GM10266 (cell line): ENCODE measurements around the gene TYK2.
"Not testable (repeated sequence)": the region's sequence is repeated elsewhere in the genome, so short reads cannot be mapped to it uniquely, and the experiment has no call there.

Source experiments
- DNase-seq: peaks from one replicate; pipeline ENCODE4 v3.0.0; 2012; ENCODE audit errors: extremely low spot score
- CTCF ChIP-seq: IDR thresholded peaks from 2 replicates; pipeline ENCODE4 v1.5.1; 2012; ENCODE audit warnings: mild to moderate bottlenecking, low read depth; ENCODE audit not compliant: control insufficient read depth, insufficient read depth; ENCODE audit errors: missing control alignments

TYK2 gene

GRCh38 chr19:10372690-10373089 lies 7.7 kb downstream of the TYK2 start:
- no peak for DNase-seq
- TF ChIP-seq CTCF, result no peak

- no peak for TF ChIP-seq CTCF
- no peak for DNase-seq
These were observed 12.1 kb downstream of the TYK2 start for GRCh38 chr19:10368101-10368803.

GRCh38 chr19:10366950-10367512 lies 13.3 kb downstream of the TYK2 start:
- DNase-seq, result not testable (repeated sequence)

- no peak for DNase-seq
- TF ChIP-seq CTCF, result no peak
These were observed 14.9 kb downstream of the TYK2 start for GRCh38 chr19:10365518-10365917.

GRCh38 chr19:10364644-10365043 lies 15.7 kb downstream of the TYK2 start:
- no peak for DNase-seq
- no peak for TF ChIP-seq CTCF

GRCh38 chr19:10363789-10364281 lies 16.5 kb downstream of the TYK2 start:
- TF ChIP-seq CTCF, result no peak
- no peak for DNase-seq

- no peak for TF ChIP-seq CTCF
- no peak for DNase-seq
These were observed 18.1 kb downstream of the TYK2 start for GRCh38 chr19:10362259-10362658.
